Astrocyte (in vitro differentiated cells and primary cell): ENCODE data around the gene UGDH. TPM values are rescaled to one million over a fixed set of nuclear protein-coding genes. Genes with fewer than 3 reads are reported as not detected.

ENCODE experiments used
- DNase-seq: peaks from one replicate; pipeline ENCODE4 v3.0.0-alpha.2; 2010; ENCODE audit warnings: low read depth
- FAIRE-seq: peaks from 2 replicates; lab custom pipeline; 2011; peaks lifted over from hg19 to GRCh38; lab: Jason Lieb, UNC
- H2AFZ ChIP-seq: 2 replicates; pipeline ENCODE4 v1.6.0; 2012; ENCODE audit warnings: low read depth, low read length, inconsistent platforms
- H3K27ac ChIP-seq: 2 replicates; pipeline ENCODE4 v1.5.1; 2011; ENCODE audit warnings: low read depth, low read length, inconsistent platforms
- H3K27me3 ChIP-seq: 2 replicates; pipeline ENCODE4 v1.6.0; 2011; ENCODE audit warnings: low read length, inconsistent platforms; ENCODE audit not compliant: insufficient read depth
- H3K36me3 ChIP-seq: 2 replicates; pipeline ENCODE4 v1.5.1; 2011; ENCODE audit warnings: low read length, inconsistent platforms; ENCODE audit not compliant: insufficient read depth
- H3K4me1 ChIP-seq: 2 replicates; pipeline ENCODE4 v1.5.1; 2011; ENCODE audit warnings: low read length, inconsistent platforms; ENCODE audit not compliant: insufficient read depth
- H3K4me2 ChIP-seq: 2 replicates; pipeline ENCODE4 v1.6.0; 2012; ENCODE audit warnings: low read length, inconsistent platforms
- H3K4me3 ChIP-seq: 2 replicates; pipeline ENCODE4 v1.5.1; 2011; ENCODE audit warnings: low read depth, mild to moderate bottlenecking, low read length, inconsistent platforms; ENCODE audit not compliant: insufficient read depth
- H3K79me2 ChIP-seq: 2 replicates; pipeline ENCODE4 v1.6.0; 2012; ENCODE audit warnings: mild to moderate bottlenecking, low read length, inconsistent platforms; ENCODE audit not compliant: insufficient read depth
- H3K9ac ChIP-seq: 2 replicates; pipeline ENCODE4 v1.6.0; 2012; ENCODE audit warnings: mild to moderate bottlenecking, low read length, inconsistent platforms
- H3K9me3 ChIP-seq: 2 replicates; pipeline ENCODE4 v1.5.1; 2012; ENCODE audit warnings: low read depth, mild to moderate bottlenecking, low read length, inconsistent platforms; ENCODE audit not compliant: insufficient read depth
- H4K20me1 ChIP-seq: 2 replicates; pipeline ENCODE4 v1.6.0; 2012; ENCODE audit warnings: low read length, inconsistent platforms; ENCODE audit not compliant: insufficient read depth
- H3K27ac Mint-ChIP-seq: one replicate; pipeline ENCODE4 v1.8.0; 2021; ENCODE audit warnings: mild to moderate bottlenecking, mixed read lengths; ENCODE audit not compliant: unreplicated experiment
- H3K27me3 Mint-ChIP-seq: one replicate; pipeline ENCODE4 v1.8.0; 2021; ENCODE audit warnings: low read depth, mixed read lengths; ENCODE audit not compliant: unreplicated experiment
- H3K36me3 Mint-ChIP-seq: one replicate; pipeline ENCODE4 v1.8.0; 2021; ENCODE audit warnings: low read depth, mixed read lengths; ENCODE audit not compliant: unreplicated experiment
- H3K4me1 Mint-ChIP-seq: one replicate; pipeline ENCODE4 v1.8.0; 2021; ENCODE audit warnings: low read depth, mixed read lengths; ENCODE audit not compliant: unreplicated experiment
- H3K4me3 Mint-ChIP-seq: one replicate; pipeline ENCODE4 v1.8.0; 2021; ENCODE audit warnings: mild to moderate bottlenecking, moderate library complexity, mixed read lengths; ENCODE audit not compliant: unreplicated experiment
- H3K9me3 Mint-ChIP-seq: one replicate; pipeline ENCODE4 v1.8.0; 2021; ENCODE audit warnings: mild to moderate bottlenecking, mixed read lengths; ENCODE audit not compliant: unreplicated experiment
- EZH2 ChIP-seq: IDR thresholded peaks from 2 replicates; pipeline ENCODE4 v1.6.1; 2012; ENCODE audit warnings: mild to moderate bottlenecking, low read length, inconsistent platforms; ENCODE audit not compliant: insufficient read depth
- total RNA-seq: library from RNA; stranded (reverse); gene quantifications from 2 replicates; pipeline ENCODE4 v1.2.1, GENCODE V29; 2021
- TF ChIP-seq, protein P1 (sequence below): IDR thresholded peaks from 2 replicates; pipeline ENCODE4 v1.5.1; 2011; ENCODE audit warnings: low read depth, mild to moderate bottlenecking, inconsistent platforms, low read length, moderate library complexity; ENCODE audit not compliant: insufficient read depth

Gene UGDH
- total RNA-seq, 1 donor from 2014 or later = 114 TPM

DNA sequence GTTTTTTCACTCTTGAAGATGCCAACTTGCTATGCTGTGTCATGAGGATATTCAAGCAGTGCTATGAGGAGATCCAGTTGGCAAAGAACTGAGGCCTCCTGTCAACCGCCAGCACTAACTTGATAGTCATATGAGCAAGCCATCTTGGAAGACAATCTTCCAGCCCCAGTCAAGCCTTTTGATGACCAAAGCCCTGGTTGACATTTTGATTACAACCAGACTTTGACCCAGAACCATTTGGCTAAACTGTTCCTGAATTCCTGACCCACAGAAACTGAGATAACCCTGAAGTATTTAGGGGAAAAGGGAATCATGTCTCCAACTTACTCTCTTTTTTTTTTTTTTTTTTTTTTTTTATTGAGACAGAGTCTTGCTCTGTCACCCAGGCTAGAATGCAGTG is 32.9 kb downstream of the UGDH start:
- no peak for FAIRE-seq

DNA sequence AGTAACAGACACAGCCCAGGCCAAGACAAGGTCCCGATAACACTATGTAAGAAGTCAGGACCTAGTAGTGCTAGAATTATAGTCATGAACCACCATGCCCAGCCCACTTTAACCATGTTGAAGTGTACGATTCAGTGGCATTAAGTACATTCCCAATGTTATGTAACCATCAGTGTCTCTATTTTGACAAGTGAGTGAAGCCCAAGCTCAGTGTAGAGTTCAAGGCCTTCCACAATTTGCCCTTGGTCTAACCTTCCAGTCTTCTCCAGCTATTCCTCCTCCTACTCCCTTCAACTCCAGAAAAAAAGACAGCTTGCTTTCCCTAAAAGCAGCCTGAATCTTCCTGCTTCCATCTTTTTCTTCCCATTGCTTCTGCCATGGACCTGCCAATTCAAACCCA is 36.9 kb downstream of the UGDH start:
- no peak for FAIRE-seq
- no peak overlapping the region for H3K4me3 Mint-ChIP-seq
- TF ChIP-seq, protein P1, sequence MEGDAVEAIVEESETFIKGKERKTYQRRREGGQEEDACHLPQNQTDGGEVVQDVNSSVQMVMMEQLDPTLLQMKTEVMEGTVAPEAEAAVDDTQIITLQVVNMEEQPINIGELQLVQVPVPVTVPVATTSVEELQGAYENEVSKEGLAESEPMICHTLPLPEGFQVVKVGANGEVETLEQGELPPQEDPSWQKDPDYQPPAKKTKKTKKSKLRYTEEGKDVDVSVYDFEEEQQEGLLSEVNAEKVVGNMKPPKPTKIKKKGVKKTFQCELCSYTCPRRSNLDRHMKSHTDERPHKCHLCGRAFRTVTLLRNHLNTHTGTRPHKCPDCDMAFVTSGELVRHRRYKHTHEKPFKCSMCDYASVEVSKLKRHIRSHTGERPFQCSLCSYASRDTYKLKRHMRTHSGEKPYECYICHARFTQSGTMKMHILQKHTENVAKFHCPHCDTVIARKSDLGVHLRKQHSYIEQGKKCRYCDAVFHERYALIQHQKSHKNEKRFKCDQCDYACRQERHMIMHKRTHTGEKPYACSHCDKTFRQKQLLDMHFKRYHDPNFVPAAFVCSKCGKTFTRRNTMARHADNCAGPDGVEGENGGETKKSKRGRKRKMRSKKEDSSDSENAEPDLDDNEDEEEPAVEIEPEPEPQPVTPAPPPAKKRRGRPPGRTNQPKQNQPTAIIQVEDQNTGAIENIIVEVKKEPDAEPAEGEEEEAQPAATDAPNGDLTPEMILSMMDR = no peak
- no peak for TF ChIP-seq EZH2

More for the DNA sequence above, 32.9 kb downstream of the UGDH start:
- Histone ChIP-seq H4K20me1 (no peaks in the 10 kb centered on the region), H3K36me3 (peaks cover 14% of the 10 kb centered on the region), H3K9me3 (no peaks in the 10 kb centered on the region), H3K4me2 (no peak overlapping the region), H3K27me3 (no peaks in the 10 kb centered on the region), H3K4me1 (peaks cover 5% of the 10 kb centered on the region), H2AFZ (no peak overlapping the region), H3K27ac (no peak overlapping the region), H3K4me3 (no peak overlapping the region), H3K9ac (no peak overlapping the region), H3K79me2 (no peaks in the 10 kb centered on the region)
- no peak for DNase-seq
- H3K4me1 Mint-ChIP-seq = no peaks in the 10 kb centered on the region
- no peaks in the 10 kb centered on the region for H3K27me3 Mint-ChIP-seq
- no peak overlapping the region for H3K27ac Mint-ChIP-seq
- H3K9me3 Mint-ChIP-seq = no peaks in the 10 kb centered on the region
- peaks cover 3% of the 10 kb centered on the region for H3K36me3 Mint-ChIP-seq
- H3K4me3 Mint-ChIP-seq = no peak overlapping the region
- no peak for TF ChIP-seq EZH2
- TF ChIP-seq, protein P1 = no peak

DNA sequence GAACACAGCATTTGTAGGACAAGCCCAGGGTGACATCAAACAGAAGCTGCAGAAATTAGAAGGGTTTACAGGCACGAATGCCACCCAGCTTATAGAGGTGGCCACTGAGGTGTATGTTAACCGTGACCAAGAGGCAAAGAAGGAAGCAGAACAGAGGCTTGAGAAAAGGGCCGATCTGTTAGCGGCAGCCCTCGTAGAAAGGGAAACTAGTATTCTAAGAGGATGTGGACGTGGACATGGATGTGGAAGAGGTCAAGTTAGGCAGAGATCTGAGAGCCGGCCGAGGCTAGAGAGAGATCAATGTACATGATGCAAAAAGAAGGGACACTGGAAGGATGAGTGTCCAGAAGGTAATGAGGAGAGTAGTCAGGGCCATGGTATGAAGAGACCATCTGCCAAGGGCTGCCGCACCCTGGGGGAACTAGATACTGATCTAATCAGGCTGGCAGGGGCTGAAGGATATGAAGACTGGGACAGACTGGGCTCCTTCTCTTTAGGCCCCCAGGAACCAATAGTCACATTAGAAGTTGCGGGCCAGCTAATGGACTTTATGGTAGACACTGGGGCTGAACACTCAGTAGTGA is 40.9 kb downstream of the UGDH start:
- Mint-ChIP-seq H3K9me3 (peaks cover 13% of the 10 kb centered on the region), H3K4me3 (no peak overlapping the region), H3K27ac (no peak overlapping the region), H3K27me3 (no peaks in the 10 kb centered on the region), H3K36me3 (peaks cover 3% of the 10 kb centered on the region), H3K4me1 (no peaks in the 10 kb centered on the region)
- no peak overlapping the region for H3K27ac ChIP-seq
- no peak overlapping the region for H2AFZ ChIP-seq
- no peak for TF ChIP-seq EZH2
- TF ChIP-seq, protein P1 = no peak
- H3K36me3 ChIP-seq = no peaks in the 10 kb centered on the region
- H3K4me3 ChIP-seq = no peak overlapping the region
- FAIRE-seq = no peak
- no peak overlapping the region for H3K9ac ChIP-seq
- no peak for DNase-seq
- no peak overlapping the region for H3K4me2 ChIP-seq
- no peaks in the 10 kb centered on the region for H3K4me1 ChIP-seq
- H3K9me3 ChIP-seq = peaks cover 4% of the 10 kb centered on the region
- H4K20me1 ChIP-seq = no peaks in the 10 kb centered on the region
- no peaks in the 10 kb centered on the region for H3K79me2 ChIP-seq
- no peaks in the 10 kb centered on the region for H3K27me3 ChIP-seq

More for the DNA sequence above, 36.9 kb downstream of the UGDH start:
- H3K27ac Mint-ChIP-seq = no peak overlapping the region
- no peaks in the 10 kb centered on the region for H3K27me3 ChIP-seq
- H3K27ac ChIP-seq = no peak overlapping the region
- no peak overlapping the region for H3K4me3 ChIP-seq
- H3K36me3 ChIP-seq = no peaks in the 10 kb centered on the region
- H3K9ac ChIP-seq = no peak overlapping the region
- H3K9me3 Mint-ChIP-seq = peaks cover 2% of the 10 kb centered on the region
- H3K4me1 Mint-ChIP-seq = no peaks in the 10 kb centered on the region
- H3K27me3 Mint-ChIP-seq = no peaks in the 10 kb centered on the region
- H3K4me1 ChIP-seq = no peaks in the 10 kb centered on the region
- no peaks in the 10 kb centered on the region for H3K36me3 Mint-ChIP-seq
- no peak for DNase-seq
- no peak overlapping the region for H3K4me2 ChIP-seq
- no peak overlapping the region for H2AFZ ChIP-seq
- no peaks in the 10 kb centered on the region for H3K79me2 ChIP-seq
- H3K9me3 ChIP-seq = no peaks in the 10 kb centered on the region
- no peaks in the 10 kb centered on the region for H4K20me1 ChIP-seq
